Esophagus (tissue), 2 donors: Measurements from ENCODE around the gene TRMT1. TPM values are rescaled to one million over a fixed set of nuclear protein-coding genes. Genes with fewer than 3 reads are reported as not detected.

Source experiments
- H3K27ac ChIP-seq, 2 donors: one replicate each; pipeline ENCODE4 v1.5.1; 2013; ENCODE audit warnings: low read depth in 2 of 2, mild to moderate bottlenecking in 2 of 2, inconsistent platforms in 1 of 2, low read length in 1 of 2, moderate library complexity in 1 of 2
- H3K27me3 ChIP-seq, 2 donors: one replicate each; pipeline ENCODE4 v1.6.1; 2013; ENCODE audit warnings: low read length in 2 of 2, control low read depth in 1 of 2, mild to moderate bottlenecking in 1 of 2; ENCODE audit not compliant: insufficient read depth in 2 of 2, control insufficient read depth in 1 of 2
- H3K36me3 ChIP-seq, 2 donors: one replicate each; pipeline ENCODE4 v1.6.1; 2013; ENCODE audit warnings: low read length in 1 of 2; ENCODE audit not compliant: control insufficient read depth in 2 of 2, insufficient read depth in 2 of 2
- H3K4me1 ChIP-seq, 2 donors: one replicate each; pipeline ENCODE4 v1.6.1; 2013; ENCODE audit warnings: low read length in 1 of 2; ENCODE audit not compliant: control insufficient read depth in 2 of 2, insufficient read depth in 2 of 2
- H3K4me3 ChIP-seq, 2 donors: one replicate each; pipeline ENCODE4 v1.5.1; 2013; ENCODE audit warnings: low read length in 2 of 2, mild to moderate bottlenecking in 2 of 2, low read depth in 1 of 2, moderate library complexity in 1 of 2
- H3K9me3 ChIP-seq, 2 donors: one replicate each; pipeline ENCODE4 v1.6.1; 2013; ENCODE audit warnings: mild to moderate bottlenecking in 2 of 2, low read depth in 1 of 2, low read length in 1 of 2, moderate library complexity in 1 of 2; ENCODE audit not compliant: control insufficient read depth in 2 of 2, insufficient read depth in 1 of 2
- WGBS, 2 donors: extraction: QIAGEN DNeasy Blood & Tissue Kit; methylation state at CpG; one replicate each; pipeline ENCODE4 v1.1.7; 2013; 5-methylcytosine and 5-hydroxymethylcytosine counted together
- polyA plus RNA-seq, 2 donors: library from polyadenylated mRNA; stranded (reverse); fragments of 200-250 nt; gene quantifications; one replicate each; pipeline ENCODE4 v1.2.3, GENCODE V29; 2013
- donor health status: healthy with polysubstance abuse.
- donor health status: Bipolar disorder and iron deficiency.

The TRMT1 gene
- polyA plus RNA-seq, 2 donors, result 34.0 to 59.5 TPM

GRCh38 chr19:13127051-13127450 lies 10.5 kb upstream of the TRMT1 start:
- Histone ChIP-seq H3K4me3 (no peak overlapping the region), H3K9me3 (no peaks in the 10 kb centered on the region), H3K36me3 (peaks cover 3 to 6% of the 10 kb centered on the region in 2 donors), H3K27ac (no peak overlapping the region), H3K4me1 (peaks cover 0 to 5% of the 10 kb centered on the region in 2 donors), H3K27me3 (no peaks in the 10 kb centered on the region)
- 80 to 93% methylated on average over 8 to 9 of the region's 9 CpGs for WGBS, 2 donors

- Histone ChIP-seq H3K9me3 (no peaks in the 10 kb centered on the region), H3K4me3 (no peak overlapping the region), H3K36me3 (peaks cover 3 to 9% of the 10 kb centered on the region in 2 donors), H3K27me3 (no peaks in the 10 kb centered on the region), H3K4me1 (peaks cover 8 to 11% of the 10 kb centered on the region in 2 donors), H3K27ac (no peak overlapping the region)
- 91 to 93% methylated on average over 20 of the region's 20 CpGs for WGBS, 2 donors
Measured at GRCh38 chr19:13122980-13123957, 6.7 kb upstream of the TRMT1 start.

- no peaks in the 10 kb centered on the region for H3K27me3 ChIP-seq
- peaks cover 3 to 9% of the 10 kb centered on the region in 2 donors for H3K36me3 ChIP-seq
- H3K9me3 ChIP-seq, result no peaks in the 10 kb centered on the region
- WGBS, 2 donors, result 75 to 78% methylated on average over 13 of the region's 13 CpGs
- no peak overlapping the region for H3K27ac ChIP-seq
- no peak overlapping the region for H3K4me3 ChIP-seq
- peaks cover 8 to 11% of the 10 kb centered on the region in 2 donors for H3K4me1 ChIP-seq
Measured at GRCh38 chr19:13122275-13122878, 5.8 kb upstream of the TRMT1 start.

GRCh38 chr19:13121551-13122274 lies 5.2 kb upstream of the TRMT1 start:
- Histone ChIP-seq H3K4me3 (no peak overlapping the region), H3K27me3 (no peaks in the 10 kb centered on the region), H3K9me3 (no peaks in the 10 kb centered on the region), H3K27ac (no peak overlapping the region), H3K36me3 (peaks cover 3 to 9% of the 10 kb centered on the region in 2 donors), H3K4me1 (peaks cover 8 to 11% of the 10 kb centered on the region in 2 donors)
- 71 to 80% methylated on average over 18 of the region's 18 CpGs for WGBS, 2 donors

GRCh38 chr19:13120817-13121216 lies 4.3 kb upstream of the TRMT1 start:
- 75 to 77% methylated on average over 10 of the region's 10 CpGs for WGBS, 2 donors
- no peaks in the 10 kb centered on the region for H3K27me3 ChIP-seq
- no peaks in the 10 kb centered on the region for H3K9me3 ChIP-seq
- H3K27ac ChIP-seq, result no peak overlapping the region
- no peak overlapping the region for H3K4me3 ChIP-seq
- H3K4me1 ChIP-seq, result peaks cover 8 to 12% of the 10 kb centered on the region in 2 donors
- peaks cover 0 to 5% of the 10 kb centered on the region in 2 donors for H3K36me3 ChIP-seq

GRCh38 chr19:13120031-13120430 lies 3.5 kb upstream of the TRMT1 start:
- H3K4me3 ChIP-seq, result no peak overlapping the region
- WGBS, 2 donors, result 77 to 81% methylated on average over 9 of the region's 9 CpGs
- no peaks in the 10 kb centered on the region for H3K9me3 ChIP-seq
- H3K36me3 ChIP-seq, result peaks cover 0 to 5% of the 10 kb centered on the region in 2 donors
- no peak overlapping the region for H3K27ac ChIP-seq
- H3K4me1 ChIP-seq, result peaks cover 11 to 13% of the 10 kb centered on the region in 2 donors
- H3K27me3 ChIP-seq, result no peaks in the 10 kb centered on the region

GRCh38 chr19:13119627-13120026 lies 3.1 kb upstream of the TRMT1 start:
- H3K36me3 ChIP-seq, result peaks cover 0 to 5% of the 10 kb centered on the region in 2 donors
- H3K27ac ChIP-seq, result peak overlapping the region; percentile 8 to 57
- 64 to 68% methylated on average over 8 of the region's 8 CpGs for WGBS, 2 donors
- H3K9me3 ChIP-seq, result no peaks in the 10 kb centered on the region
- H3K4me3 ChIP-seq, result peak overlapping the region; percentile 14 to 89
- H3K4me1 ChIP-seq, result peaks cover 11 to 13% of the 10 kb centered on the region in 2 donors
- H3K27me3 ChIP-seq, result no peaks in the 10 kb centered on the region

- Histone ChIP-seq H3K4me1 (peaks cover 11 to 13% of the 10 kb centered on the region in 2 donors), H3K27ac (peak overlapping the region; percentile 57 to 68), H3K36me3 (peaks cover 0 to 5% of the 10 kb centered on the region in 2 donors), H3K4me3 (peak overlapping the region; percentile 89 to 100), H3K27me3 (no peaks in the 10 kb centered on the region), H3K9me3 (no peaks in the 10 kb centered on the region)
- 0 to 1% methylated on average over 29 to 57 of the region's 57 CpGs for WGBS, 2 donors
Measured at GRCh38 chr19:13118424-13119193, 2.1 kb upstream of the TRMT1 start.
